ENCODE results near the gene POLR1H.
"Not testable (repeated sequence)": the region's sequence is repeated elsewhere in the genome, so short reads cannot be mapped to it uniquely, and the experiment has no call there.

Gene POLR1H, protein sequence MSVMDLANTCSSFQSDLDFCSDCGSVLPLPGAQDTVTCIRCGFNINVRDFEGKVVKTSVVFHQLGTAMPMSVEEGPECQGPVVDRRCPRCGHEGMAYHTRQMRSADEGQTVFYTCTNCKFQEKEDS

DNA sequence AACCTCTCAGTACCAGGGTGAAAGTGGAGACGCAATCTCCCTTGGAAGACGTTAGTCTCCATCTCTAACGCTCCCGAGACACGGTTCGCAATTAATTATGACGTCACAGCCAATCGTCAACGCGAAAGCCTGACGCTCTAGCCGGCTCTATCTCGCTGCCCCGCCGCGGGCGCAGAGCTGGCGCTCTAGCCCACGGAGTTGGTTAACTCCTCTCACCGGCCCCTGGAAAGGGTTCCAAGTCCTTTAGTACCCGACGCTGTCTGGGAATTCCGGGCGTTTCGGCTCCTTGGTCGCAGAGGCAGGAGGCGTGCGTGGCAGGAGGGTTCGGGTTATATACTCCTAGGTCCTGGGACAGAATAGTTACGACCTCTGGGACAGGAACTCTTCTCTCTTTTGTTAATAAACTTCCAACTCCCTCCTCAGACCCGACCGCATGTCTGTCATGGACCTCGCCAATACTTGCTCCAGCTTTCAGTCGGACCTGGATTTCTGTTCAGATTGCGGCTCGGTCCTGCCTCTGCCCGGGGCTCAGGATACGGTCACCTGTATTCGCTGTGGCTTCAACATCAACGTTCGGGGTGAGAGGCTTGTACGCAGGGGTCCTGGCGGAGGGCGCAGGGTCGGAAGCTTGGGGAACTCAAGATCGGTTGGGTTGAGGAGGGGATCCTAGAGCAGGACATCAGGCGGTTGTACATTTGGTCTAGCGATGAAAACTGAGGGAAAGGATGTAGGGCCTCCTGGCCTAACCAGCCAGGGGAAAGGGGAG, at the start of gene POLR1H:
POLR1H (plus strand) TSS at position 174 of the 766 bp plus-strand sequence; CDS start at position 434, 260 bp downstream.
- peak; percentile 90 for DNase-seq

DNA sequence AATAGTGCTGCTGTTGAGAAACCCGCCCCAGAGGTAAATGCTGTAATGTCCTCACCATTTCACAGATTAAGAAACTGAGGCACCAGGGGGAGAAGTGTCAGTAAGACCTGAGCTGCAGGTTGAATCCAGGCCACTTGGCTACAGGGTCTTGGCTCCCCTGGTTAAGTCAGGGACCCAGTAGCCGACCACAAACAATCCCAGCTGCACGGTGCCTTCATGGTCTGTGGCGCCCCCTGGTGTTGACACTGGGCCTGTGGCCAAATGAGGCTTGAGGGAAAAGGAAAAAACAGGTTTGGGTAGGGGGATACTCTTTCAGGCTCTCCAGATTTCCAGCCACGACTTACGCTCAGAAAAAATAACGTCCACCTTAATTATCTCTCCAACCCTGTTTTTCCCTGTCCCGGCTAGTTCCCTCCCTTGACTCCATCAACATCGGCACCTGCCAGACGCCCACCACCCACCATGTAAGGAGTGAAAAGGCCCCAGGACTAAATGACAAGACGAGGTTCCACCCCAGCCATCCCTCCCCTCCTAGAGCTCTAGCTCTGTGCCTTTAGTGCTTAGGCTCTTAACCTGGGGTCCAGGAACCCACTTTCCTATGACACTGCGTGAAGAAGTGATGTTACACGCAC, 47.7 kb upstream of the POLR1H start:
- no peak for DNase-seq

DNA sequence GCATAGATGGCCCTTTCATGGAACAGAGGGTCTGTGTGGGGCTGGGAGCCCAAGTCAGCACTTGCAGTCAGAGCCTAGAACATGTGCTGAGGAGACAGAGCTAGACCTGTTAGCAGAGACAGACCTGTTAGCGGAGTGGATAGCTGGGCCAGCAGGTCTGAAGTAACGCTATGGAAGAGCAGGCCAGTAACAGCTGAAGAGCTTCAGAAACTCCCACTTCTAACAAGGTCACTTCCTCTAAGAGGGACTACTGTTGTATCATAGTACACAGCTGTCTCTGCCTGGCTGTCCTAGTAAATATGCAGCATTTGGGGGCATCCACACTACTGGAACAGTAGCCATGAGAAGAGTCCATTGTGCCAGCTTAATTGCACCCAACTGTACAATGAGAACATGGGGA, 41.2 kb upstream of the POLR1H start:
- DNase-seq: no peak

DNA sequence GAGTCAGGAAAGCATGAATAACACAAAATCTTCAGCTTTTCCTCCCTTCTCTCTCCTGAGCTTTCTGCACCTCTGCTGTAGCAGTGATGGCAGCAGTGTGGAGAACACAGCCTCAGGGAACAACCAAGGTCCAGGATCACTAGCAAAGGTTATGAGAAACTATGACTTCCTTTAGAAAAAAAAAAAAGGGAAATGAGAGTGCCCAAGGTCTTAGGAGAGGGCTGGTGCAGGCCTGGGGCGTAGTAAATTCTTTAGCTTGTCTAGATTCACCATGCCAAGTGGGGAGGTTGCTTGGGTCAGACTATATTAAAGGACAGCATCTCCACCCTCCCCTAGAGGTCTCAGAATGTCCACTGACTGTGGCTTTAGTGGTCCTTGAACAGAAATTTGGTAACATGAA, 40.4 kb upstream of the POLR1H start:
- no peak for DNase-seq

DNA sequence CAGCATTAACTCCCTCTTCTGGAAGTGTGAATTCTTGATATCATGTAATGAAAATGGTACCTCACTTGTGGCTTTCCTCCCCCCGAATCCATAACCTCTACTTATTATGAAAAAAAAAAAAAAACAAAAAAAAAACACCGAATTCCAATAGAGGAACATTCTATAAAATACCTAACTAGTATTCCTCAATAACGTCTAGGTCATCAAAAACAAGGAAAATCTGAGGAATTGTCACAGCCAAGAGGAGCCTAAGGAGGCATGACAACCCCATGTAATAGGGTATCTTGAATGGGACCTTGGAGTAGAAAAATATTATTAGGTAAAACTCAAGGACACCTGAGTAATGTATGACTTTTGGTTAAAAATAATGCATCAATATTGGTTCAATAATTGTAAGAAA, 38.9 kb upstream of the POLR1H start:
- no peak for DNase-seq

DNA sequence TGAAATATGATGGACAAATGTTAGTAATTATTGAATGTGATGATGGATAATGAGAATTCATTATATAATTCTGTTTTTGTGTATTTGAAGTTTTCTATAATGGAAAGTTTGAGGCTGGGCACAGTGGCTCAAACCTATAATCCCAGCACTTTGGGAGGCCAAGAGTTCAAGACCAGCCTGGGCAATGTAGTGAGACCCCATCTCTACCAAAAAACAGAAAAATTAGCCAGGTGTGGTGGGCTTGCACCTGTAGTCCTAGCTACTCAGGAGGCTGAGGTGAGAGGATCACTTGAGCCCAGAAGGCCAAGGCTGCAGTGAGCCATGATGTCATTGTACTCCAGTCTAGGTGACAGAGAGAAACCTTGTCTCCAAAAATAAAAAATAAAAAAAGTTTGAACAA, 38.4 kb upstream of the POLR1H start:
- not testable (repeated sequence) for DNase-seq

DNA sequence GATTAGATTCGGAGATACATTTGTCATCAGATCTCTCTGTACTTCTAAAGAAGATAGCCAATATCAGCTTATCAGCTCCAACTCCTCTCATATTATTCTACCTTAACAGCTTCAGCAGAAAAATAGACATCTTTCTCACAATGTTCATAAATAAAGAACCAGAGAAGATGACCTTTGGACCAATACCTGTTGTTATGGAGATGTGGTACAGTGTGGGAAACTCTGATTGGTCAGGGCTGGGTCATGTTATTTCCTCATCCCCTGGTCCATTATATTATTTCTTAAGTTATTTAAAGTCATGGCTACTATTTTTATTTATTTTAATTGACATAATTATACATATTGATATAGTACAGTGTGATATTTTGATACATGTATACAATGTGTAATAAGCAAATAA, 35.9 kb upstream of the POLR1H start:
- no peak for DNase-seq

DNA sequence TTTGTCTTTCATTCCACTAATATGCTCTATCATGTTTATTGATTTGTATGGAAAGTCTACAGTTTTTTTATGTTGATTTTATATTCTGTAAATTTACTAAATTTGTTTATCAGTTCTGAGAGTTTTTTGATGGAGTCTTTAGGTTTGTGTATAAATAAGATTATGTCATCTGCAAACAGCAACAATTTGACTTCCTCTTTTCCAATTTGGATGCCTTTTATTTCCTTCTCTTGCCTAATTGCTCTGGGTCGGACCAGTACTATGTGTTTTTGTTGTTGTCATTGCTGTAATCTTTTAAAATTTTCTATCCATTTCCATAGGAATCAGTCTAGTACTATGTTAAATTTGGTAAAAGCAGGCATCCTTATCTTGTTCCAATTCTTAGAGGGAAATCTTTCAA, 31.5 kb upstream of the POLR1H start:
- DNase-seq: no peak

DNA sequence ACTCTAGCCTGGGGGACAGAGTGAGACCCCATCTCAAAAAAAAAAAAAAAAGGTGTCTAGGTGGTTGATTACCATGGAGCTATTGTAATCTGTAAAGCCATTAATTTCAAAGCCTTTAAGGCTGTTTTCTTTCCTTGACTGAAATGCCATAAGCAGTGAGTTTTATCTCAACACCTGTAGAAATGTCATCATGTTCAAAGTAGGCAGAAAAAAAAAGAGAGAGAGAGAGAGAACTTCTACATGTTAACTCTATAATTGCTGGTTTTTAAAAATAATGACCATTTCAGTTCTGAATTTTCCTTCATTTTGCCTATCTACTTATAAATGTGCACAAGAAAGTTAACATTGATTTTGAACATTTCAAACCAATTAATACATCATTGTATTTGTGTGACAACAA, 29.7 kb upstream of the POLR1H start:
- no peak for DNase-seq

DNA sequence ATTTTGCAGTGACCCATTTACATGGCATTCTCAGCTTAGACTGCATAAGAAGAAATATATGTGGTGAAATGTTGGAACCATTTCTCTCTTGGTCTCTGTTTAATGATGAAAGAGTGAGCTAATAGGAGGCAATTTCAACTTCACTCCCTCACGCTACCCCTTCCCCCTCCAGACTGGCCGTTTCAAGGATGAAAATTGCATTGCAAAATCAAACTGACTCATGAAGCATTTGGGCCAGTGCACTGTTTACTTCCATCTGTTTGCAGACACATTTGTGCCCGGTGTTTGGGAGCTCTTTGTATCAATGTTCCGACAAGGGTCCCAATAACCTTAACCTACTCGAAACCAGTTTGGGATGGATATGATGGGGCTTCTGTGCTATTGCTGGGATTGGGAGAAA, 27.6 kb upstream of the POLR1H start:
- DNase-seq: not testable (repeated sequence)

DNA sequence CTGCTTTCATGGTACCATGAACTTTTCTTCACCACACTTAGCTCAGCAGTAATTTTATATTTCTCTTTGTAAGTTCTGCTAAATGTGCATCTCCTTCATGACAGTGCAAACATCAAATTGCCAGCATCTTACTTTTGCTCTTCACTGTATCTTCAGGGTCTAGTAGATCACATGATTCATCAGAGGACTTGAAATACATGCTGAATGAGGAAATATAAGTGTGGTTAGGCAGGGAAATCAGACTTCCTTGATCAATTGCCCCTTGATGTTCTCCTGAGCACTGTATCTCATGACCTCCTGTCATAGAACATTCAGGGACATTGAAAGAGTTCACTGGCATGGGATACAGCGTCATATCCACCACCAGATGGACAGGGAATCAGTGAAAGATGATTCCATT, 25.3 kb upstream of the POLR1H start:
- no peak for DNase-seq

DNA sequence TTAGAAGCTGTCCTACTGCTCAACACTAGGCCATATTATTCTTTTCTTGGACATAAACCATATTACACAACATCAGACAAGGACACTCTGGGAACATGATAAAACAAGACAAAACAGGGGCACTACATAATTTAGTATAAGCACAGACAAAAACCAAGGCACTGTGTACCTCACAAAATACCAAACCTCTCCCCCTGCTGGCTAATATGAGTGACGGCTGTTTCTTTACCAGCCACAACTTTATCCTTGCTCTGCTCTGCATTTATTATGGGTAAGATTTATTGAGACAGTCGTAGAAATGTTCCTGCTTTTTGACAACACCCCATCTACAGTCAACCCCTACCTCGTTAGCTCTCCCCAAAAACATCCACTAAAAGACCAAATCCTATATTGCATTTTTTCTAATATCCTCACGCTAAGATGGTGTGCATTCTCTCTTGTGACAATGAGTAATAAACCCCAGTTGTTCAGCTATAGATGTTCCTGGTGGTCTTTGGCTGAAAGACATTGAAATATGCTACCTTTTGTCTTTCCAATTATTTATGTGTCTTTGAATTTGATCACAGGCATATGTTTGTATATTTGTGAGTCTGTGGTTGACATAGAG, 23.8 kb upstream of the POLR1H start:
- no peak for DNase-seq

DNA sequence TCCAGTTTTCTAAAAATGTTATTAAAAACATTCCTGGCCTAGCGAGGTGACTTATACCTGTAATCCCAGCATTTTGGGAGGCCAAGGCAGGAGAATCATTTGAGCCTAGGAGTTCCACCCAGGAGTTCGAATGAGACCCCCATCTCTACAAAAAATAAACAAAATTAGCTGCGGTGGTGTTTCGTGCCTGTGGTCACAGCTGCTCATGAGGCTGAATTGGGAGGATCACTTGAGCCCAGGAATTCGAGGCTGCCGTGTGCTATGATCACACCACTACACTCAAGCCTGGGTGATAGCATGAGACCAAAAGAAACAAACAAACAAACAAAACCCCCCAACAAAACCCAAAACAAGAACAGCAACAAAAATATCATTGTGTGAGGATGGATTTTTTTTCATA, 19.8 kb upstream of the POLR1H start:
- DNase-seq: no peak

DNA sequence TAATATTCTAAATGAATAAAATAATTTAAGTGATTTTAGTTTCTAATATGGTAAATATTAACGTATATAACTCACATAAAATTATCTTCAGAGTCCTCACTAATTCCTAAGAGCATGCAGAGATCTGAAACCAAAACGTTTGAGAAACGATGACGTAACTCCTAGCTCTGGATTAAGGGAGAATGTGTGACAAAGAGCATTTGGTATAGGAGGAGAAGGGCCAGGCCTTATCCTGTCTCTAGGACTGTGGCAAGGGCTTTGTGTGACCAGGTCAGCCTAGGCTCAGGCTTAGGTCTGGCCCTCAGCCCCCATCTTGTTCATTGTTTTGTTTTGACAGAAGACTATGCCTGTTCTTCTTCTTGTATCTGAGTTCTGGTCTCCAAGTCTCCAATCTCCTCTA, 19.2 kb upstream of the POLR1H start:
- DNase-seq: no peak

DNA sequence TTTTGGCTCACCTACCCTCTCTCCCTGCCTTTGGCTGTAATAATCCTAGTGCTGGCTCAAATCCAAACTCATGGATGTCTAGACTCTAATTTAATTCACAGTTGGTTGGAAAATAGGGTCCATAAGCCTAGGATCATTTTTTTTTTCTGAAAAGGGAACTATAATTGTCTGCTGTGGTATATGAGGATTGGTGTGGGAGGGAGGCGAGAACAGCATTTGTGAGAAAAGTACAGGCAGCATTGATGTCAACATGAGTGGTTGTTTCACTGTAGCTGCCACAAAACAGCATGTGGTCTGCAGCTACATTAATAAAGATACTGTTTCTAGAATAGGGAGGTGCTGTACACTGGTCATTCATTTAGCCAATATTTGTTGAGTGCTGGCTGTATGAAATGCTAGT, 18.6 kb upstream of the POLR1H start:
- no peak for DNase-seq

DNA sequence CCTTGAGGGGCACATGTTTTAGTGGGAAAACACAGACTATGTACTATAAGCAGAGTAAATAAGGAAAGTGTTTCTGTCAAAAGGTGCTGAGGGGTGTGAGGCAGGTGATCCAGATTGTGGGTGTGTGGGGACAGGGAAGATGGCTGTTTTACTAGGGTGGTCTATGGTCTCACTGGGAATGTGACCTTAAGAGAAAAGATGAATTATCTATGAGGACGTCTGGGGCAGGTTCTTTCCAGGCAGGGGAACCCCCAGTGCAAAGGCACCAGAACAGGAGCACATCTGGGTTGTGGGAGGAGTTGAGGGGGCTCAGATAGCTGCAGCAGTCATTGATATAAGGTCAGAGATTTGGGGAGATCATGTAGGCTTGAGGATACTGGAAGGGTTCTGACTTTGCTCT, 18.2 kb upstream of the POLR1H start:
- no peak for DNase-seq

DNA sequence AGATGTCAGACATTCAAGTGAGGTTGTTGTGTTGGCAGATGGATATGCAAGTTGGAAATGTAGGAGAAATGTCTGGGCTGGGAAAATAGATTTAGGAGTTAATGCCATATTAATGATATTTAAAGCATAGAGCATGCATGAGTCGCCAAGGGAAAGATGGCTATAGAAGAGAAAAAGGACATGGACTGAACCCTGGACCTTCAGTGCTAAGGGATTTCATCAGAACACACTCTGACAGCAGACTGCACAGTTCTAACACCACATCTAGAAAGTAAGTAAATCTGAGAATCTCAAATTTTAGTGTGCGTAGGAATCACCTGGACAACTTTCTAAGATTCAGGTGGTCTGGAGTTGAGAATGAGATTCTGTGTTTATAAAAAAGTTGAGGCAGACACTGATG, 17.3 kb upstream of the POLR1H start:
- DNase-seq: no peak

DNA sequence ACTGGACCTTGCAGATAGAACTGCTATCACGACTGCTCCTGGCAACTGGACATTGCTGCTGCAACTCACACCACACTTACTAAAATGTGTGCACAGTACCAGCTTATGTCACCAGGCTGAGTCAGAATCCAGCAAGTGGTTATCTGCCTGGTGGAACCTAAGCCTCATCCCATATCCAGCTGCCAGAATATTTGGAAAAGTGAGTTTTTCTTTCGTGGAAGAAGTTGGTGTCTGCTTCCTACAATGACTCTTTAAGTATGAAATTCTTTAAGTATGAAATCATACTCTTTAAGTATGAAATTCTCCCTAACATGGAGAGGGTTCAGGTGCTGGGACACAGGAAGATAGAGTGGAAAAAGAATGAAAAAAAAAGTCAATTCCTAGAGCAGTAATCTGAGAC, 16.4 kb upstream of the POLR1H start:
- DNase-seq: no peak

DNA sequence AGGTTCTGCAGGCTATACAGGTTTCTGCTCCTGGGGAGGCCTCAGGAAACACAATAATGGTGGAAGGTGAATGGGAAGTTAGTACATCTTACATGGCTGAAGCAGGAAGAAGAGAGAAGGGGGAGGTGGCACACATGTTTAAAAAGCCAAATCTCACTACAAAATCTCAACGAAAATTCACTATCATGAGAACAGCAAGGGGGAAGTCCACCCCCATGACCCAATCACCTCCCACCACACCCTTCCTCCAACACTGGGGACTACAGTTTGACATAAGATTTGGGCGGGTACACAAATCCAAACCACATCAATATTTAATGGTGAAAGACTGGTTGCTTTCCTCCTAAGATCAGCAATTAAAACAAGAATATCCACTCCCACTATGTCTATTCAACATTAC, 13.8 kb upstream of the POLR1H start:
- no peak for DNase-seq

DNA sequence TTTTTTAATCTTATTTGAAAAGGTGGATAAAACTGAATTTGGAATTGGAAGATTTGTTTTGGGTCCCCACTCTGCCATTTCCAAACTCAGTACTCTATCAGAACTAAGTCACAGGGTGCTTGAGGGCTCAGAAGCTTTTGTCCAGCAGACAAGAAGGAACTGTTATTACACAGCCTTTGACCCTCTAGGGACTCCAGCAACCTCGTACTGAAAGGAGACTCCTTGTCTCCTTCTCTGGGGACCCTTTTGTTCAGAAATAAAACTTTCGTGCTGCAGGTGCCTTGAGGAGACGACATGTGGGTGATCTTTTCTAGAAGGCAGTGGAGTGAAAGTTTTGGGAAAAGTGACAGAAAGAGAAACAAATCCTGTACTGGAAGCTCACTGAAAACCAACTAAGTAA, 7.4 kb upstream of the POLR1H start:
- DNase-seq: no peak

DNA sequence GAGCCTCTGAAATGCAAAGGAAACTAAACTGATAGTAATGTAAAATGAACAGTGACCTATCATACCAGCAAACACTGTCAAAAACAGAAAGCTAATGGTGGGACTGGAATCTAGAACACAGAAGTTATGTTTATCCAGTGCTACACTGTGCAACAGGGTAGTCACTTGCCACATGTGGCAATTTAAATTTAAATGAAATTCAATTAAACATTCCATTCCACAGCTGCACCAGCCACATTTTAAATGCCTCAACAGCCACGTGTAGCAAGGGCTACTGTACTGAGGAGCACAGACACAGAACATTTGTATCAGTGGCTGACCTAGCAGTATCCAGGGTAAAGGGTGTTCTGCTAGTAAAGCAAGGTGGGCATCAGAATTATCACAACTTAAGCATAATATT, 5.6 kb upstream of the POLR1H start:
- no peak for DNase-seq

DNA sequence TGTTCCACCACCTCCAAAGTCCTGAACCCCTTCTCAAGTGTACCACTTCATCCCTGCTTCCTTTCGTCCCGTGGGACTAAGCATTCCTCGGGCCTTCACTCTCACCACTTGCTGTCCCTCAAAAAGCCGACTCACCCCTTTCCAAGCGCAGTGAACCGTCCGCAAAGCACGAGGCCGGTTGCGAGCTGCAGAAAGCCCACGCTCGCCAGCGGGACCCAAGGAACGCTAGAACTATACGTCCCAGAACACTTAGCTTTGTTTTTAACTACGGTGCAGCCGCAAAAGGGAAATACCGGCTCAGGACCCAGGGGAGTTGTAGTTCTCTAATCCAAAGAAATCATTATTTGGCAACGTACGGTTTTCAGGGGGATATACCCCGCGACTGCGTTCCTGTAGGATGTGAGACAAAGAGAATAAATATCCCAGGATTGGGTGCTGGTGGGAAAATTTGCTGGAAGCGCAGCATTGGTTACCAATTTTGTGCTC, 416 bp upstream of the POLR1H start:
- no peak for DNase-seq

DNA sequence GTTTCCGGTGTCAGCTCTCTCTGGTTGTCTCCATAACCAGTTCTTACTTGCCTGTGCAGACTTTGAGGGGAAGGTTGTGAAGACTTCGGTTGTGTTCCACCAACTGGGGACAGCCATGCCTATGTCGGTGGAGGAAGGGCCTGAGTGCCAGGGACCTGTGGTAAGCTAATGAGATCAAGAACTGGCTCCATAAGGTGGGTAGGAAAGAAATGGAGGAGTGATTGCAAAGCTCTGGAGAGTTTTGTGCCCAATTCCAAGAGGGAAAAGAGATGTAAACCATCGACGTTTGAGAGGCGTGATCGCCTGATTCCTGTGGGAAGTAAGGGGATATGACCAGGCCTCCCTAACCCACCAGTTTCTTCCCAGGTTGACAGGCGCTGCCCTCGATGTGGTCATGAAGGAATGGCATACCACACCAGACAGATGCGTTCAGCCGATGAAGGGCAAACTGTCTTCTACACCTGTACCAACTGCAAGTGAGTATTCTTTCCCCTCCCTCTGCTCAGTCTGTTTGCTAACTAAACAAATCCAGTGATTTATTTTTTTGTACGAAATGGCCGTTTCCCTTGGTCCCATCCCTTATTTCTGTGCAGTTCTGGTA, 893 bp downstream of the POLR1H start:
- DNase-seq: no peak

Data from NCI-H1694 treated with DMSO at 0.1 percent for 48 hours (cell line).